ENCODE results near the gene MALT1.
A peak's percentile ranks its signal among the peaks of the same experiment; 100 is the strongest.
"Not testable (repeated sequence)": the region's sequence is repeated elsewhere in the genome, so short reads cannot be mapped to it uniquely, and the experiment has no call there.

The MALT1 gene

GRCh38 chr18:58748899-58749595 is 77.8 kb downstream of the MALT1 start:
- no peak for DNase-seq

GRCh38 chr18:58753976-58754375 is 82.7 kb downstream of the MALT1 start:
- DNase-seq, result no peak

- DNase-seq, result no peak
These were observed 83.3 kb downstream of the MALT1 start for GRCh38 chr18:58754544-58755068.

- DNase-seq, result no peak
These were observed 84.2 kb downstream of the MALT1 start for GRCh38 chr18:58755304-58756010.

- DNase-seq, result no peak
These were observed 84.9 kb downstream of the MALT1 start for GRCh38 chr18:58756148-58756547.

- no peak for DNase-seq
These were observed 85.5 kb downstream of the MALT1 start for GRCh38 chr18:58756596-58757240.

GRCh38 chr18:58757351-58757750 is 86.1 kb downstream of the MALT1 start:
- not testable (repeated sequence) for DNase-seq

- DNase-seq, result no peak
These were observed 86.8 kb downstream of the MALT1 start for GRCh38 chr18:58758046-58758445.

GRCh38 chr18:58758606-58759005 is 87.3 kb downstream of the MALT1 start:
- DNase-seq, result no peak

- no peak for DNase-seq
These were observed 90.1 kb downstream of the MALT1 start for GRCh38 chr18:58761241-58761969.

GRCh38 chr18:58761970-58762780 is 90.9 kb downstream of the MALT1 start:
- no peak for DNase-seq

- DNase-seq, result no peak
These were observed 91.5 kb downstream of the MALT1 start for GRCh38 chr18:58762781-58763171.

- DNase-seq, result no peak
These were observed 94.9 kb downstream of the MALT1 start for GRCh38 chr18:58766164-58766563.

GRCh38 chr18:58766946-58767345 is 95.7 kb downstream of the MALT1 start:
- no peak for DNase-seq

GRCh38 chr18:58768293-58768974 is 97.2 kb downstream of the MALT1 start:
- DNase-seq, result peak; percentile 58

- no peak for DNase-seq
These were observed 98.1 kb downstream of the MALT1 start for GRCh38 chr18:58769321-58769720.

GRCh38 chr18:58770601-58771000 is 99.3 kb downstream of the MALT1 start:
- DNase-seq, result no peak

GRCh38 chr18:58772161-58772560 is 100.9 kb downstream of the MALT1 start:
- DNase-seq, result no peak

GRCh38 chr18:58776084-58776483 is 104.8 kb downstream of the MALT1 start:
- no peak for DNase-seq

GRCh38 chr18:58776541-58776940 is 105.3 kb downstream of the MALT1 start:
- not testable (repeated sequence) for DNase-seq

- no peak for DNase-seq
These were observed 106.2 kb downstream of the MALT1 start for GRCh38 chr18:58777471-58777870.

- DNase-seq, result no peak
These were observed 108.3 kb downstream of the MALT1 start for GRCh38 chr18:58779529-58779928.

Measured in NCI-H510A (cell line).